Fibroblast of lung (primary cell): ENCODE data around the gene PPARG.

Source experiments
- CTCF ChIP-seq, 2 donors: IDR thresholded peaks in 1 of 2; conservative IDR thresholded peaks in 1 of 2; 1 replicate in 1 of 2; 2 replicates in 1 of 2; pipeline ENCODE4 v1.5.1; 2011 to 2012; ENCODE audit warnings: low read length in 2 of 2, control low read depth in 1 of 2, inconsistent platforms in 1 of 2, low read depth in 1 of 2, mild to moderate bottlenecking in 1 of 2
- EZH2 ChIP-seq: IDR thresholded peaks from 2 replicates; pipeline ENCODE4 v1.5.1; 2012; ENCODE audit warnings: low read length, control low read depth, mild to moderate bottlenecking; ENCODE audit errors: missing control alignments

- TF ChIP-seq CTCF (conservative IDR thresholded peaks at IDR 0.05 in 1 of 2, IDR thresholded peaks at IDR 0.05 in 1 of 2; ENCODE audit: low read depth in 1 of 2, low read length in 2 of 2) (no peak), EZH2 (no peak)
Observed at GRCh38 chr3:12299026-12299425, 10.2 kb downstream of the PPARG start.
